Keratinocyte (primary cell): ENCODE measurements around the gene RPRML.

ENCODE experiments used
- EZH2 ChIP-seq: IDR thresholded peaks from one replicate; pipeline ENCODE4 v1.6.1; 2012; ENCODE audit warnings: inconsistent platforms, mild to moderate bottlenecking, low read length, moderate library complexity
- TF ChIP-seq, protein P1 (sequence below), 3 experiments: IDR thresholded peaks in 1 of 3; conservative IDR thresholded peaks in 1 of 3; optimal IDR thresholded peaks in 1 of 3; 2 replicates in 2 of 3; 3 replicates in 1 of 3; pipeline versions ENCODE3 to v1.5.1; 2011; ENCODE audit warnings: low read length in 3 of 3, mild to moderate bottlenecking in 3 of 3, moderate library complexity in 2 of 3, control low read depth in 1 of 3, inconsistent platforms in 1 of 3; ENCODE audit not compliant: insufficient read depth in 2 of 3; ENCODE audit errors: extremely low read depth in 1 of 3

DNA sequence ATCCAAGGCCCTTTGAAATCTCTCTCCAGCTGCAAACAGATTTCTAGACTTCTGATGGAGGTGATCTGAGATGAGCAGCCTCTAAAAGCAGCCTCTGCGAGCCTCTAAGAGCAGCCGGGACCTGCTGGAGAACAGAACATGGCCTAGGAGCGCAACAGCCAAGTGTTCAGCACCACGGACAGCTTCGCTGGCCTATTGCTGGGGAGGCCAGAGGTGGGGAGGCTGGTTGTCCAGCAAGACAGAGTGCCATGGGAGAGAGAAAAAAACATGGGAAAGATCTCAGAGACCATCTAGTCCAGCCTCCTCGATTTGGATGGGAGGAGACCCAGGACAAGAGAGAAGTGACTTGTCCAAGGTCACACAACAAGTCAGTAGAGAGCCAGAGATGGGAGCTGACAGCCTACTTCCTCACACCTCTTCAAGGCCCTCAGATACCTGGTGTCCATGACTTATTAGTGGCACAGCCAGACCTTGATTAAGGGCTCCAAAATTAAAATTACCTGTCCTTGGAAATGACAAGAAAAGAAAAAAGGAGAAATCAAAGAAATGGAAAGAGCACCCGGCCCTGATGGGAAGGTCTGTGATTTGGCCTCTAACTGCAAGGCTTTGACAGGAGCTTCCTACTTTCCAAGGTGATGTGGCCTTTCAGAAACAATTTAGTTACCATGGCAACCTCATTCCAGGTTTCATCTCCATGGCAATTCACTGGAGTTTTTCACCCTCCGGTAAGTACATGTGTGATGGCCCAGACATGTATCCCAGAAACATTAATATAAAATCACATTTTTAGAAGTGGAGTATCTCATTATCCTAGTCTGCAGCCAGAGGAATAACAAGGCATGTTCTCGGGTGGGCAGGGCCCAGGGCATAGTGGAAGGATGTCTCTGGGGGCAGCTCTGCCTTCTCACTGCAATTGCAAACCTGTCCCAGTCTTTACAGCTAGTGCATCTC, 14.5 kb downstream of the RPRML start:
- TF ChIP-seq, protein P1, sequence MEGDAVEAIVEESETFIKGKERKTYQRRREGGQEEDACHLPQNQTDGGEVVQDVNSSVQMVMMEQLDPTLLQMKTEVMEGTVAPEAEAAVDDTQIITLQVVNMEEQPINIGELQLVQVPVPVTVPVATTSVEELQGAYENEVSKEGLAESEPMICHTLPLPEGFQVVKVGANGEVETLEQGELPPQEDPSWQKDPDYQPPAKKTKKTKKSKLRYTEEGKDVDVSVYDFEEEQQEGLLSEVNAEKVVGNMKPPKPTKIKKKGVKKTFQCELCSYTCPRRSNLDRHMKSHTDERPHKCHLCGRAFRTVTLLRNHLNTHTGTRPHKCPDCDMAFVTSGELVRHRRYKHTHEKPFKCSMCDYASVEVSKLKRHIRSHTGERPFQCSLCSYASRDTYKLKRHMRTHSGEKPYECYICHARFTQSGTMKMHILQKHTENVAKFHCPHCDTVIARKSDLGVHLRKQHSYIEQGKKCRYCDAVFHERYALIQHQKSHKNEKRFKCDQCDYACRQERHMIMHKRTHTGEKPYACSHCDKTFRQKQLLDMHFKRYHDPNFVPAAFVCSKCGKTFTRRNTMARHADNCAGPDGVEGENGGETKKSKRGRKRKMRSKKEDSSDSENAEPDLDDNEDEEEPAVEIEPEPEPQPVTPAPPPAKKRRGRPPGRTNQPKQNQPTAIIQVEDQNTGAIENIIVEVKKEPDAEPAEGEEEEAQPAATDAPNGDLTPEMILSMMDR (optimal IDR thresholded peaks at IDR 0.05 in 1 of 3, IDR thresholded peaks at IDR 0.05 in 1 of 3, conservative IDR thresholded peaks at IDR 0.05 in 1 of 3; ENCODE audit: extremely low read depth in 1 of 3, insufficient read depth in 2 of 3, low read length in 3 of 3), result no peak
- TF ChIP-seq EZH2, result no peak
